NCI-H2107 treated with DMSO at 0.1 percent for 48 hours (cell line): ENCODE measurements around the gene FNDC7.
"Not testable (repeated sequence)": the region's sequence is repeated elsewhere in the genome, so short reads cannot be mapped to it uniquely, and the experiment has no call there.

Source experiments
- DNase-seq: peaks from one replicate; lab custom pipeline; 2025; ENCODE audit not compliant: unreplicated experiment; lab: John Stamatoyannopoulos, UW

Gene FNDC7

DNA sequence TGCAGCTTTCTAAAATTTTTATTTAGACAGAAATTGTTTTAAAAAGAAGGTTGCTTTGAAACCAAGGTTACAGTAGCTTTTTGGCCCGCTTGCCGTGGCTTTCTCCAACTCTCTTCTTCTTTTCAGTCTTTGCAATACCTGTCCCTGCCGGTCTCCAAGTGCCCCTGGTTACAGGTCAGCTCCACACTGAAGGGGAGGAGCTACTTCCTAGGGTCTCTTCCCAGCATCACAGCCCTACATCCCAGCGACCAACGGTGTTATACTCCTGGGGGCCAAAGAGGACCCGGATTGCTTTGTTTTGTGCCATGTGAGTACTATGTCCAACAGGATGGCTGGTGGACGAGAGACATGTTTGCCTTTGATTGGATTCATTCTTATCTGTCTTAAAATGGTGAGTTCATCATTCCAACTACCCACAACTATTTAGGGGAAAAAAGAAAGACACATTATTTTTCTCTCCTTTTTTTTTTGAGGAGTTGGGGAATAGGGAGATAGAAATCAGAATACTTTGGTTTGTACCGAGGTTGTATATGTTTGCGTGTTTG is at the start of gene FNDC7:
Gene FNDC7 (plus strand): TSS at position 303 of the 545 bp plus-strand sequence. CDS start 26 bp downstream, at position 329.
- DNase-seq = no peak

GRCh38 chr1:108663074-108663473 is 49.6 kb upstream of the FNDC7 start:
- no peak for DNase-seq

DNA sequence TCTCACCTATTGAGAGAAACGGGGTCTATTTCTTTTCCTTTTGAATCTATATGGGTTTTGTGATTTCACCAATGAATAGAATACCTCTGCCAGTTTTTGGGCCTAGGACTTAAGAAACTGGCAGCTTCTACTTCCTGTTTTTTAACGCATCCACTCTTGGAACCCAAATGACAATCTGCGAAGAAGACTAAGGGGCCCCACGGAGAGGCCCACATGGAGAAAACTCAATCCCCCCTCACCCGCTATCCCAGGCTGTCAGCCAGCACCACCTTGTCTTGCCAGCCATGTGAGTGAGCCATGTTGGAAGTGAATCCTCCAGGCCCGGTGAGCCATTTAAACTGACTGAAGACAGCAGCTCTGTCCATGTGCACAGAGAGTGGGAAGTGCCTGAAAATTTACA is 48.2 kb upstream of the FNDC7 start:
- DNase-seq = no peak

- DNase-seq = no peak
Observed at GRCh38 chr1:108665067-108665466, 47.6 kb upstream of the FNDC7 start.

- DNase-seq = no peak
Observed at GRCh38 chr1:108665771-108666170, 46.9 kb upstream of the FNDC7 start.

GRCh38 chr1:108667422-108667821 is 45.3 kb upstream of the FNDC7 start:
- not testable (repeated sequence) for DNase-seq

DNA sequence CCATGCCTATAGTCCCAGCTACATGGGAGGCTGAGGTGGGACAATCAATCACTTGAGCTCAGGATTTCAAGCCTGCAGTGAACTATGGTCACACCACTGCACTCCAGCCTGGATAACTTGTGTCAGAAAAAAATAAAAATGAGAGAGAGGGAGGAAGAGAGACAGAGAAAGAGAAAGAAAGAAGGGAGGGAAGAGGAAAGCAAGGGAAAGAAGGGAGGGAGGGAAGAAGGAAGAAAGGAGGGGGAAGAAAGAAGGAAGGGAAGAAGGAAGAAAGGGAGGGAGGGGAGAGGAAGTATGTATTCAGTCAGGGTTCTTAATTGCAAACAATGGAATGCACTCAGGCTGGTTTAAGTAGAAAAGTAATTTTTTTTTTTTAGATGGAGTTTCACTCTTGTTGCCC is 43.9 kb upstream of the FNDC7 start:
- no peak for DNase-seq

DNA sequence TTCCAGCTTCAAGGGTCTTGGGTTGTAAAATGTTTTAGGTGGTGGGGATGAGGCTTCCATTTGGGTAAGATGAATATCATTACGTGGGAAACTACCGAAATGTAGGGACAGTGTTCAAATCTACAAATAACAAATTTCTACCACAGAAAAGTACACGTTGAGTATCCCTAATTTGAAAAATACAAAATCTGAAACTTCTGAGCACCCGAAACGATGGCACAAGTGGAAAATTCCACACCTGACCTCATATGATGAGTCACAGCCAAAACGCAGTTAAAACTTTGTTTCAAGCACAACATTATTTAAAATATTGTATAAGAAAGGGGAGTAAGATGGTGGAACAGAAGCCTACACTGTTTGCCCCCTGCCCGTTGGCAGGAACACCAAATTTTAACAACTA is 43.0 kb upstream of the FNDC7 start:
- no peak for DNase-seq

DNA sequence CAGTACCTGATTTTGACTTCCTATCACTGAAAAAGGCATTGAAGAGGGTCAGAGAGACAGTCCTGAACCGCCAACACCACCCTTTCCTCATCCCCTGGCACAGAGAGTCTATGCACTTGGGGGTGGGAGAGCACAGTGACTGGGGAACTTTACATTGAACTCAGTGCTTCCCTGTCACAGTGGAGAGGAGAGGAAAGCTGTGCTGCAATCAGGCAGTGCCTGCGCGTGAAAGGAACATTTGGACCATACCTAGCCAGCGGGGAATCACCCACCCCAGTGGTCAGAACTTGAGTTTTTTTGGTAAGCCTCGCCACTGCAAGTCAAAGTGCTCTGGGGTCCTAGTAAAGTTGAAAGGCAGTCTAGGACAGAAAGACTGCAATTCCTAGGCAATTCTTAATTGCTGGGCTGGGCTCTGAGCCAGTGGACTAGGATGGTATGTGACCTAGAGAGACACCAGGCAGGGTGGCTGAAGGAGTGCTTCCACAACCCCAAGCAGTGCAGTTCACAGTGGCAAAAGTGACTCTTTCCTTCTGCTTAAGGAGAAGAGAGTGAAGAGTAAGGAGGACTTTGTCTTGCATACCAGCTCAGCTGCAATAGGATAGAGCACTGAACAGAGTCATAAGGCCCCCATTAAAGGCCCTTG is 42.5 kb upstream of the FNDC7 start:
- DNase-seq = no peak

- DNase-seq = no peak
Observed at GRCh38 chr1:108671143-108671542, 41.6 kb upstream of the FNDC7 start.

DNA sequence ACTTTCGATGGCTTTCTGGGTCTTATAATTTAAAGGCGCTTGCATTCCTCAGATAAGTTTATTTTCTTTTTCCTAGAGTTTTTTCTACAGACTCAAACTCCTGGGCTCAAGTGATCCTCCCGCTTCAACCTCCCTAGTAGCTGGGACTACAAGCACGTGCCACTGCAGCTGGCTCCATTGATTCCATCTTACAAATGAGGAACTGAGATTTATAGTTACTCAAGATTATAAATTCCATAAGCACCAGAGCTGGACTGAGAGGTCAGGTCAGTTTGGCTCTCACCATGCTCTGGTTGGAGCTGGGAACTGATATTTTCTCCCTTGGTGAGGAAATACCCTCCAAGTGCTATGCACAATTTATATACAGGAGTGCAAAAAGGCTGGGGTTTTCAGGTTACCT is 34.0 kb upstream of the FNDC7 start:
- no peak for DNase-seq

- DNase-seq = no peak
Observed at GRCh38 chr1:108679586-108680213, 33.0 kb upstream of the FNDC7 start.

DNA sequence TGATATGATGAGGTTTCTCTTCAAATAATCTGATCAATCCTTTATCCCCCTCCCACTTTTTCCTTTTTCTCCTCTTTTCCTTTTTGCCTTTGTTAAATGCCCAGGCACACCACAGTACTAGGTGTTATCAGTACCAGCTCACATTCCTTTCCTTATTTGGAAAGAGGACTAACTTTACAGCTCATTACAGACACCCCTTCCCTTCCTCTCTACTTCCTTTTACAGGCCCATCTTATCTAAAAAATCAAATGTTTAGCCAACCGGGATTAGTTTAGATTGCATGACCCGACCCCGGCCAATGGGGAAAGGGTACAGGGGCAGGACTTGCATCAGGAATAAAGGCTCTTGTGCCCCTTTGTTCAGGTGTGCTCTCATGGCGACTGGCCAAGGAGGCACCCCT is 31.0 kb upstream of the FNDC7 start:
- not testable (repeated sequence) for DNase-seq

- peak; percentile 94 for DNase-seq
Observed at GRCh38 chr1:108685529-108685928, 27.2 kb upstream of the FNDC7 start.

- no peak for DNase-seq
Observed at GRCh38 chr1:108686614-108687313, 25.9 kb upstream of the FNDC7 start.

GRCh38 chr1:108691128-108691941 is 21.4 kb upstream of the FNDC7 start:
- no peak for DNase-seq

- DNase-seq = peak; percentile 91
Observed at GRCh38 chr1:108691942-108692723, 20.6 kb upstream of the FNDC7 start, which contains the start of gene PRPF38B. Gene PRPF38B, plus strand, starts transcription at chr1:108692310. Its CDS starts 282 bp downstream, at chr1:108692592.

GRCh38 chr1:108692724-108693655 is 19.7 kb upstream of the FNDC7 start:
- DNase-seq = peak; percentile 56

- no peak for DNase-seq
Observed at GRCh38 chr1:108695535-108695934, 17.2 kb upstream of the FNDC7 start.
